ENCODE results near the gene GBA2.

DNA sequence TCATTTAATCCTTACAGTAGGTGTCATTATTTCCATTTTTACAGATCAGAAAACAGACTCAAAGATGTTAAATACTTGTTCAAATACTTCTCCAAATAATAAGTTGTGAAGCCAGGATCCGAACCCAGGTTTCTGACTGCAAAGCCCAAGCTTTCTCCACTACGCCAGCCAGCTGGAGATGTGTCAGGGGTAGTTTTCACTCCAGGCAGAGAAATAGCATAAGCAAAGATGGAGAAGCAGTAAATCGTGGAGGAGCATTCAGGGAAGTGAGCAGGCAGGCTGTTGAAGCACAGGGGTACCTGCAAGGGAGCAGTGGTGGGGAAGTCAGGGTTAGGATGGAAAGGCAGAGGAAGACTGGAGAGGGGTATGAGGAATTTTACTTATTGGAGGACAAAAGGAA, 19.9 kb downstream of the GBA2 start:
- TF ChIP-seq, protein P1, sequence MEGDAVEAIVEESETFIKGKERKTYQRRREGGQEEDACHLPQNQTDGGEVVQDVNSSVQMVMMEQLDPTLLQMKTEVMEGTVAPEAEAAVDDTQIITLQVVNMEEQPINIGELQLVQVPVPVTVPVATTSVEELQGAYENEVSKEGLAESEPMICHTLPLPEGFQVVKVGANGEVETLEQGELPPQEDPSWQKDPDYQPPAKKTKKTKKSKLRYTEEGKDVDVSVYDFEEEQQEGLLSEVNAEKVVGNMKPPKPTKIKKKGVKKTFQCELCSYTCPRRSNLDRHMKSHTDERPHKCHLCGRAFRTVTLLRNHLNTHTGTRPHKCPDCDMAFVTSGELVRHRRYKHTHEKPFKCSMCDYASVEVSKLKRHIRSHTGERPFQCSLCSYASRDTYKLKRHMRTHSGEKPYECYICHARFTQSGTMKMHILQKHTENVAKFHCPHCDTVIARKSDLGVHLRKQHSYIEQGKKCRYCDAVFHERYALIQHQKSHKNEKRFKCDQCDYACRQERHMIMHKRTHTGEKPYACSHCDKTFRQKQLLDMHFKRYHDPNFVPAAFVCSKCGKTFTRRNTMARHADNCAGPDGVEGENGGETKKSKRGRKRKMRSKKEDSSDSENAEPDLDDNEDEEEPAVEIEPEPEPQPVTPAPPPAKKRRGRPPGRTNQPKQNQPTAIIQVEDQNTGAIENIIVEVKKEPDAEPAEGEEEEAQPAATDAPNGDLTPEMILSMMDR (IDR thresholded peaks at IDR 0.05) = no peak
- no peak for TF ChIP-seq POLR2A (IDR thresholded peaks at IDR 0.05)
